ENCODE measurements around the gene MAP2. TPM values are rescaled to one million over a fixed set of nuclear protein-coding genes. Genes with fewer than 3 reads are reported as not detected.

Gene MAP2
- total RNA-seq, 3 donors from 2014 or later: 8.2 to 18.6 (median 11.5) TPM

DNA sequence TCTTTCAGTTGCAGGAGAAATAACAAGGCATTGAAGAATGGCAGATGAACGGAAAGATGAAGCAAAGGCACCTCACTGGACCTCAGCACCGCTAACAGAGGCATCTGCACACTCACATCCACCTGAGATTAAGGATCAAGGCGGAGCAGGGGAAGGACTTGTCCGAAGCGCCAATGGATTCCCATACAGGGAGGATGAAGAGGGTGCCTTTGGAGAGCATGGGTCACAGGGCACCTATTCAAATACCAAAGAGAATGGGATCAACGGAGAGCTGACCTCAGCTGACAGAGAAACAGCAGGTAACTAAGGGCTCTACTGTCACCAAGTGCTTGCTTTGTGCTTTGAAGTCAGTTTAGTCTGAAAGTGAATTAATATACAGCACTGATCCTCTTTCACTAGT, 229.3 kb downstream of the MAP2 start:
- intact Hi-C loops (cut with DNase I; ENCODE audit: low total_unique reads): no loop called here
- H3K27ac ChIP-seq: no peak overlapping the region
- no peak overlapping the region for H3K4me3 ChIP-seq
- H3K9me3 ChIP-seq: no peaks in the 10 kb centered on the region
- no peaks in the 10 kb centered on the region for H3K4me1 ChIP-seq
- no peaks in the 10 kb centered on the region for H3K36me3 ChIP-seq
- no peaks in the 10 kb centered on the region for H3K27me3 ChIP-seq
- TF ChIP-seq POLR2A (IDR thresholded peaks at IDR 0.05): no peak
- DNase-seq (ENCODE audit: low spot score in 2 of 2): no peak

DNA sequence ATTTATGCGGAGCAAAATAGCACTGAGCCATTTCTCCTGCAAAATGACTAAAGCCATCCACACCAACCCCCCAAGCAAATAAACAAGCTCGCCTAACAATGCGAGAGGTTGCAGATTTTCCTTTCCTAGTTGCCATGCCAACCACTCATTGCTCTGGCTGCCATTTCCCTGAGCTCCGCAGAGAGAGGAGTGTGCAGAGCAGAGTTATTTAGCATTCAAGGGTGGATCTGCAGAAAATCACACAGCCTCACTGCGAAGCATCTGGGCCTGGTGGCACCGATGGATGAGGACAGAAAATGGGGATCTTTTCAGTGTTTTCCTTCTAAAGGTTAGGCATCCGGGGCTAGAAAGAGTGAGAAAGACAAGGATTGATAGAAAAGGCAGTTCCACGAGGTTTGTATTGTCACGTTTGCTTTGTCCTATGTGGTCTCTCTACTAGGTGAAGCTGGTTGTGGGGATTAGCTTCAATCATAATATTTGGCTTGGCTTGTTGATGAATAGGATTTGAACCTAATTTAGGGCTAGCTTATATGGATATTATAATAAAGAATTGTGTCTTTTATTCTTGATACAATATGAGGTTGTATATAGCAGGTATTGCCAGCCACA, 237.5 kb downstream of the MAP2 start:
- Histone ChIP-seq H3K9me3 (no peaks in the 10 kb centered on the region), H3K4me3 (no peak overlapping the region), H3K4me1 (no peaks in the 10 kb centered on the region), H3K36me3 (no peaks in the 10 kb centered on the region), H3K27ac (no peak overlapping the region), H3K27me3 (no peaks in the 10 kb centered on the region)
- intact Hi-C loops (cut with DNase I; ENCODE audit: low total_unique reads): no loop called here
- DNase-seq (ENCODE audit: low spot score in 2 of 2): no peak
- TF ChIP-seq POLR2AphosphoS5 (IDR thresholded peaks at IDR 0.05) (no peak), POLR2A (IDR thresholded peaks at IDR 0.05) (no peak)
- TF ChIP-seq, protein P1, sequence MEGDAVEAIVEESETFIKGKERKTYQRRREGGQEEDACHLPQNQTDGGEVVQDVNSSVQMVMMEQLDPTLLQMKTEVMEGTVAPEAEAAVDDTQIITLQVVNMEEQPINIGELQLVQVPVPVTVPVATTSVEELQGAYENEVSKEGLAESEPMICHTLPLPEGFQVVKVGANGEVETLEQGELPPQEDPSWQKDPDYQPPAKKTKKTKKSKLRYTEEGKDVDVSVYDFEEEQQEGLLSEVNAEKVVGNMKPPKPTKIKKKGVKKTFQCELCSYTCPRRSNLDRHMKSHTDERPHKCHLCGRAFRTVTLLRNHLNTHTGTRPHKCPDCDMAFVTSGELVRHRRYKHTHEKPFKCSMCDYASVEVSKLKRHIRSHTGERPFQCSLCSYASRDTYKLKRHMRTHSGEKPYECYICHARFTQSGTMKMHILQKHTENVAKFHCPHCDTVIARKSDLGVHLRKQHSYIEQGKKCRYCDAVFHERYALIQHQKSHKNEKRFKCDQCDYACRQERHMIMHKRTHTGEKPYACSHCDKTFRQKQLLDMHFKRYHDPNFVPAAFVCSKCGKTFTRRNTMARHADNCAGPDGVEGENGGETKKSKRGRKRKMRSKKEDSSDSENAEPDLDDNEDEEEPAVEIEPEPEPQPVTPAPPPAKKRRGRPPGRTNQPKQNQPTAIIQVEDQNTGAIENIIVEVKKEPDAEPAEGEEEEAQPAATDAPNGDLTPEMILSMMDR (IDR thresholded peaks at IDR 0.05): no peak

DNA sequence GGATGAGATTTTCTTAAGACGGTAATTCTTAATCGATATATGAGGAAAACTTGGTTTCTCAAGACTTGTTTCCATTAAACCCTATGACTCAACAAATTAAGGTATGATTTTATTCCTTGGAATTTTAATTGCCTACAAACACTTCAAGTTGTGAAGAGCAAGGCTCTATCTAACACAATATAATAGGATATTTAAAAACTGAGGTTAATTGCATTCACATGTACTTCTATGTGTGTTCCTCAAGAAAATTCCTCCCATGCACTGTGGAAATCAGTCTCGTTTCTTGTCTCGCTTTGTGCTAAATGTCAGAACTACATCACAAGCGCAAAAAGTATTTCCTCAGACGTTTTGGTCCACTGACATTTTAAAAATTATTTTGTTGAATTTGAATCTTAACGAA, 238.2 kb downstream of the MAP2 start:
- H3K9me3 ChIP-seq: no peaks in the 10 kb centered on the region
- intact Hi-C loops (cut with DNase I; ENCODE audit: low total_unique reads): no loop called here
- TF ChIP-seq POLR2A (IDR thresholded peaks at IDR 0.05) (no peak), POLR2AphosphoS5 (IDR thresholded peaks at IDR 0.05) (no peak)
- TF ChIP-seq, protein P1 (IDR thresholded peaks at IDR 0.05): no peak
- no peaks in the 10 kb centered on the region for H3K36me3 ChIP-seq
- H3K27me3 ChIP-seq: no peaks in the 10 kb centered on the region
- no peak for DNase-seq (ENCODE audit: low spot score in 2 of 2)
- H3K27ac ChIP-seq: no peak overlapping the region
- H3K4me1 ChIP-seq: no peaks in the 10 kb centered on the region
- H3K4me3 ChIP-seq: no peak overlapping the region

DNA sequence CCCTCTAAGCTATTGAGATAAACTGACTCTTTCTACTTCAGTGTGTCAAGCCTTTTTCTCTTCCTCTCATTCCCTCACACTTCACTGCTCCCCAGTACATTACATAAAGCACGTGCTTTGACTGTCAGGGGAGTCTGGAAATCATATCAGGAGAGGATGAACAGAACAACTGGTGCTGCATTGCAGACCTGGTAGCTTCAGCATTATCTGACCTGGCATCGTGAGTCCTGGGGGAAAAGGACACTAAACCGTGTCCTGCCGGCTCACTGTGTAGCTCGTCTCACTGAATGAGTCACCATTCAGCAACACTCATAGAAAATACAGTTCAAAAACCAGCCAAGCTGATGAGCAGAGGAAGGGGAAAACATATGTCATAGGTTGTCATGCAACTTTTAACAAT, 239.3 kb downstream of the MAP2 start:
- H3K4me3 ChIP-seq: no peak overlapping the region
- H3K4me1 ChIP-seq: no peaks in the 10 kb centered on the region
- H3K9me3 ChIP-seq: no peaks in the 10 kb centered on the region
- intact Hi-C loops (cut with DNase I; ENCODE audit: low total_unique reads): no loop called here
- no peak for DNase-seq (ENCODE audit: low spot score in 2 of 2)
- H3K36me3 ChIP-seq: no peaks in the 10 kb centered on the region
- no peak overlapping the region for H3K27ac ChIP-seq
- no peaks in the 10 kb centered on the region for H3K27me3 ChIP-seq
- TF ChIP-seq POLR2AphosphoS5 (IDR thresholded peaks at IDR 0.05): no peak
- TF ChIP-seq, protein P1 (IDR thresholded peaks at IDR 0.05): no peak
- TF ChIP-seq POLR2A (IDR thresholded peaks at IDR 0.05): no peak

DNA sequence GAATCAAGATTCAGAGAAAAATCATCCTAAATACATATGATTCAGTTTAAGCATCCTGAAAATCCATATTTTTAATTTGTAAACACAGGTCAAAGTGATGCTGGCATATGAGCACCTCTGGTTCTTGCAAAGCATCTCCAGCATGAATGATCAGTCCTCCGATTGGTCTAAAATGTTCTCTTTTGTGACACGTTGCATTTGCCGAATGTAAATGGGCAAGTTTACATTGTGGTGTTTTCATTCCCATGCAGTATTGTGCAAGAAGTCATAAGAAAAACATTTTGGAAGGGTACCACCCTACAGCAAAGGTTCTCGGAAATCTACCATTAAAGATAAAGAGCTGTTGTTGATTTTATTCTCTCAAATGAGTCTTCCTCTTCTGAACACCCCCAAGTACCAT, 239.8 kb downstream of the MAP2 start:
- intact Hi-C loops (cut with DNase I; ENCODE audit: low total_unique reads): no loop called here
- H3K4me1 ChIP-seq: no peaks in the 10 kb centered on the region
- H3K4me3 ChIP-seq: no peak overlapping the region
- no peak overlapping the region for H3K27ac ChIP-seq
- no peak for TF ChIP-seq POLR2AphosphoS5 (IDR thresholded peaks at IDR 0.05)
- no peak for TF ChIP-seq POLR2A (IDR thresholded peaks at IDR 0.05)
- TF ChIP-seq, protein P1 (IDR thresholded peaks at IDR 0.05): no peak
- no peaks in the 10 kb centered on the region for H3K9me3 ChIP-seq
- H3K36me3 ChIP-seq: no peaks in the 10 kb centered on the region
- H3K27me3 ChIP-seq: no peaks in the 10 kb centered on the region
- DNase-seq (ENCODE audit: low spot score in 2 of 2): no peak

DNA sequence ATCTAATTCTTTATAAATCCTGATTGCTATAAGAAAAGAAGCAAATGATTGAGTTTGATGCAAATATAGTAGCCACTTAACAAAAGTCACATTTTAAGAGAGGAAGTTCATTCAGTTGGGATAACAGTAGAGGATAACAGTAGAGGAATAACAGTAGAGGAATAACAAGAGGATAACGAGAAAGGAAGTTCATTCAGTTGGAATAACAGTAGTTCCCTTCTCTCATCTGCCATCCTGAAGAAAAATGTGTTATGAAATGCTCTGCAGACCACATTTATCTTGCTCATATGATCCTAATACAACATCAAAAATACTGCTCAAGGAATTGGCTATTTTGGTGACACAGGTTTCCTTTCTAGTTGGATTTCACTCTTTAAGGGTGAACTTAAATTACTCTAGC, 242.4 kb downstream of the MAP2 start:
- TF ChIP-seq POLR2A (IDR thresholded peaks at IDR 0.05): no peak
- TF ChIP-seq, protein P1 (IDR thresholded peaks at IDR 0.05): no peak
- no peak for TF ChIP-seq POLR2AphosphoS5 (IDR thresholded peaks at IDR 0.05)
- Histone ChIP-seq H3K4me3 (no peak overlapping the region), H3K4me1 (no peaks in the 10 kb centered on the region), H3K27ac (no peak overlapping the region), H3K9me3 (no peaks in the 10 kb centered on the region), H3K36me3 (no peaks in the 10 kb centered on the region), H3K27me3 (no peaks in the 10 kb centered on the region)
- intact Hi-C loops (cut with DNase I; ENCODE audit: low total_unique reads): no loop called here
- no peak for DNase-seq (ENCODE audit: low spot score in 2 of 2)
